PC-9 (cell line): ENCODE measurements around the gene INPP4A. TPM values are rescaled to one million over a fixed set of nuclear protein-coding genes. Genes with fewer than 3 reads are reported as not detected.

Experiments used
- BruUV-seq: library from RNA; stranded (reverse); fragments of 400-500 nt; replicated peaks from 2 replicates; lab custom pipeline; 2021; lab: Mats Ljungman, UMichigan
- CTCF ChIA-PET: fragments of 300-600 bp; sonication (Branson Sonifier 250); formaldehyde crosslinking; loops from one replicate; lab custom pipeline; 2022; ENCODE audit warnings: antibody characterized with exemption; lab: Charles Lee
- POLR2A ChIA-PET: fragments of 300-600 bp; sonication (Branson Sonifier 250); formaldehyde crosslinking; loops from one replicate; lab custom pipeline; 2022; ENCODE audit warnings: antibody characterized with exemption; ENCODE audit not compliant: unreplicated experiment; lab: Charles Lee
- DNase-seq, 2 experiments: peaks; one replicate each; pipeline versions ENCODE4 v3.0.0 to v3.0.0-alpha.2; 2015 to 2022; ENCODE audit warnings: mixed read lengths in 1 of 2
- H2AFZ ChIP-seq: fragments of 200-600 bp; sonication (generic); 2 replicates; pipeline ENCODE4 v1.8.1; 2017; ENCODE audit warnings: antibody characterized with exemption
- H3F3A ChIP-seq: fragments of 200-600 bp; sonication (generic); 2 replicates; pipeline ENCODE4 v1.8.1; 2017; ENCODE audit warnings: antibody characterized with exemption, mild to moderate bottlenecking, low read depth; ENCODE audit not compliant: insufficient read depth
- H3K27ac ChIP-seq: fragments of 200-600 bp; sonication (generic); 2 replicates; pipeline ENCODE4 v1.6.1; 2016; ENCODE audit warnings: mixed run types
- H3K27me3 ChIP-seq: fragments of 200-600 bp; sonication (generic); 2 replicates; pipeline ENCODE4 v1.6.1; 2016; ENCODE audit warnings: low read depth, mixed run types; ENCODE audit not compliant: insufficient read depth
- H3K36me3 ChIP-seq: fragments of 200-600 bp; sonication (generic); 2 replicates; pipeline ENCODE4 v1.6.1; 2016; ENCODE audit warnings: low read depth, mixed run types
- H3K4me1 ChIP-seq: fragments of 200-600 bp; sonication (generic); replicated peaks from 2 replicates; pipeline ENCODE4 v1.6.1; 2016; ENCODE audit warnings: mixed run types; ENCODE audit not compliant: insufficient read depth
- H3K4me2 ChIP-seq: fragments of 200-600 bp; sonication (generic); 2 replicates; pipeline ENCODE4 v1.6.1; 2017; ENCODE audit warnings: mixed run types
- H3K4me3 ChIP-seq: fragments of 200-600 bp; sonication (generic); 2 replicates; pipeline ENCODE4 v1.6.1; 2016; ENCODE audit warnings: mixed run types
- H3K79me2 ChIP-seq: fragments of 200-600 bp; sonication (generic); 2 replicates; pipeline ENCODE4 v1.6.1; 2017; ENCODE audit warnings: low read depth, mixed run types
- H3K9me2 ChIP-seq: fragments of 200-600 bp; sonication (generic); 2 replicates; pipeline ENCODE4 v1.8.1; 2017; ENCODE audit warnings: mild to moderate bottlenecking; ENCODE audit not compliant: insufficient read depth
- H3K9me3 ChIP-seq: fragments of 200-600 bp; sonication (generic); 2 replicates; pipeline ENCODE4 v1.8.1; 2016; ENCODE audit warnings: low read depth; ENCODE audit not compliant: insufficient read depth
- H4K20me1 ChIP-seq: fragments of 200-600 bp; sonication (generic); 2 replicates; pipeline ENCODE4 v1.8.1; 2017; ENCODE audit not compliant: insufficient read depth
- CTCF ChIP-seq: fragments of 200-600 bp; sonication (generic); conservative IDR thresholded peaks from 2 replicates; pipeline ENCODE4 v1.6.1; 2017; ENCODE audit warnings: mixed run types, antibody characterized with exemption, mild to moderate bottlenecking, moderate library complexity
- EZH2 ChIP-seq: fragments of 200-600 bp; sonication (generic); IDR thresholded peaks from 2 replicates; pipeline ENCODE4 v1.8.0; 2017; ENCODE audit warnings: antibody characterized with exemption, low read depth
- intact Hi-C: fragments of 100-400 bp; cut with micrococcal nuclease; formaldehyde crosslinking; loops from one replicate; pipeline ENCODE4 v1.10.0; 2022; ENCODE audit not compliant: unreplicated experiment
- total RNA-seq: library from RNA; stranded (reverse); gene quantifications from 2 replicates; pipeline ENCODE4 v1.2.3, GENCODE V29; 2021

Gene INPP4A
- total RNA-seq, 1 experiment from 2014 or later, result 52.9 TPM

- no peaks in the 10 kb centered on the region for H3K9me2 ChIP-seq
- TF ChIP-seq EZH2 (no peak), CTCF (no peak)
- H3K9me3 ChIP-seq, result no peaks in the 10 kb centered on the region
- no peak overlapping the region for H3K4me3 ChIP-seq
- H4K20me1 ChIP-seq, result no peaks in the 10 kb centered on the region
- peaks cover 2% of the 10 kb centered on the region; the same call in 1 of the 2 replicates for H3K4me1 ChIP-seq
- no peaks in the 10 kb centered on the region for H3K36me3 ChIP-seq
- H2AFZ ChIP-seq, result no peak overlapping the region
- H3K79me2 ChIP-seq, result no peaks in the 10 kb centered on the region
- intact Hi-C loops, result no loop called here
- no peaks in the 10 kb centered on the region for H3F3A ChIP-seq
- POLR2A ChIA-PET, result no interaction called here
- DNase-seq, result no peak
- no TSS peak for BruUV-seq
- H3K27me3 ChIP-seq, result no peaks in the 10 kb centered on the region
- no peak overlapping the region for H3K27ac ChIP-seq
- CTCF ChIA-PET, result no interaction called here
- no peak overlapping the region for H3K4me2 ChIP-seq
Observed at GRCh38 chr2:98509542-98510321, 65.1 kb downstream of the INPP4A start.

- no peaks in the 10 kb centered on the region for H3K9me2 ChIP-seq
- no peak overlapping the region for H3K4me3 ChIP-seq
- TF ChIP-seq EZH2 (no peak), CTCF (no peak)
- H4K20me1 ChIP-seq, result no peaks in the 10 kb centered on the region
- POLR2A ChIA-PET, result no interaction called here
- intact Hi-C loops, result no loop called here
- no peaks in the 10 kb centered on the region for H3K36me3 ChIP-seq
- H3K27me3 ChIP-seq, result no peaks in the 10 kb centered on the region
- DNase-seq, result no peak
- no peaks in the 10 kb centered on the region for H3K9me3 ChIP-seq
- BruUV-seq, result no TSS peak
- no peaks in the 10 kb centered on the region for H3F3A ChIP-seq
- H3K4me2 ChIP-seq, result no peak overlapping the region
- H3K4me1 ChIP-seq, result peaks cover 8% of the 10 kb centered on the region; the same call in 1 of the 2 replicates
- CTCF ChIA-PET, result no interaction called here
- no peak overlapping the region for H3K27ac ChIP-seq
- no peaks in the 10 kb centered on the region for H3K79me2 ChIP-seq
- no peak overlapping the region for H2AFZ ChIP-seq
Observed at GRCh38 chr2:98510322-98510662, 65.6 kb downstream of the INPP4A start.

GRCh38 chr2:98511981-98512380, 67.3 kb downstream of the INPP4A start:
- Histone ChIP-seq H3K27me3 (no peaks in the 10 kb centered on the region), H3K79me2 (no peaks in the 10 kb centered on the region), H4K20me1 (no peaks in the 10 kb centered on the region), H3K4me2 (no peak overlapping the region), H3K4me1 (peaks cover 9% of the 10 kb centered on the region; the same call in 1 of the 2 replicates), H2AFZ (no peak overlapping the region), H3F3A (no peaks in the 10 kb centered on the region), H3K36me3 (no peaks in the 10 kb centered on the region), H3K27ac (no peak overlapping the region), H3K4me3 (no peak overlapping the region), H3K9me3 (no peaks in the 10 kb centered on the region), H3K9me2 (no peaks in the 10 kb centered on the region)
- no peak for DNase-seq
- intact Hi-C loops, result no loop called here
- no TSS peak for BruUV-seq
- no peak for TF ChIP-seq CTCF
- no peak for TF ChIP-seq EZH2
- POLR2A ChIA-PET, result no interaction called here
- CTCF ChIA-PET, result no interaction called here
